HFFc6 (cell line): ENCODE results near the gene EPS8L1. TPM values are rescaled to one million over a fixed set of nuclear protein-coding genes. Genes with fewer than 3 reads are reported as not detected.
"Not testable (repeated sequence)": the region's sequence is repeated elsewhere in the genome, so short reads cannot be mapped to it uniquely, and the experiment has no call there.

Source experiments
- DNase-seq: peaks from one replicate; pipeline ENCODE4 v3.0.0-alpha.2; 2018
- H3K27ac Mint-ChIP-seq: 2 replicates; pipeline ENCODE4 v1.8.0; 2020; ENCODE audit warnings: mild to moderate bottlenecking, mixed read lengths
- H3K27me3 Mint-ChIP-seq: 2 replicates; pipeline ENCODE4 v1.8.0; 2021; ENCODE audit warnings: mild to moderate bottlenecking, moderate library complexity, mixed read lengths; ENCODE audit not compliant: insufficient read depth
- H3K36me3 Mint-ChIP-seq: 2 replicates; pipeline ENCODE4 v1.8.0; 2021; ENCODE audit warnings: low read depth, mixed read lengths
- H3K4me1 Mint-ChIP-seq: 2 replicates; pipeline ENCODE4 v1.8.0; 2020; ENCODE audit warnings: low read depth, mixed read lengths
- H3K4me3 Mint-ChIP-seq: 2 replicates; pipeline ENCODE4 v1.8.0; 2020; ENCODE audit warnings: mild to moderate bottlenecking, moderate library complexity, mixed read lengths
- H3K9me3 Mint-ChIP-seq: 2 replicates; pipeline ENCODE4 v1.8.0; 2020; ENCODE audit warnings: mild to moderate bottlenecking, mixed read lengths
- total RNA-seq, 6 experiments: library from RNA; stranded (reverse); fragmentation: NEBNext Ultra II Directional; extraction: Animal tissue kit (Norgen Biotek cat#: 25700); gene quantifications; 2 replicates in 1 of 6; 3 replicates in 5 of 6; pipeline ENCODE4 v1.2.3, GENCODE V29; 2021
- TF ChIP-seq, protein P1 (sequence below): fragments of 200-600 bp; sonication (generic); IDR thresholded peaks from 2 replicates; pipeline ENCODE4 v1.5.0; 2021; ENCODE audit warnings: antibody characterized with exemption, mild to moderate bottlenecking

EPS8L1 gene
- total RNA-seq, 6 experiments from 2014 or later, result 0.55 to 0.94 (median 0.64) TPM; not detected in 1

DNA sequence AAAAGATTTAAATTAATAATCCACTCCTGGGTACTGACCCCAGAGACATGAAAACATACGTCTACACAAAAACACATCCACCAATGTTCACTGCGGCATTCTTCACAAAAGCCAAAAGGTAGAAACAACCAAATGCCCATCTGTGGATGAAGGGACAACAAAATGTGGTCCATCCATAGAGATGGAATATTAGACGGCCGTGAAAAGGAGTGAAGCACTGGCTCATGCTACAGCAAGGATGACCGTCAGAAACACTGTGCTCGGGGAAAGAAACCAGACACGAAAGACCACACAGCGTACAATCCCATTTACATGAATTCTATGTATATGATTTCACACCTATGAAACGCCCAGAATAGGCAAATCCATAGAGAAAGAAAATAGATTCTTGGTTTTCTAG lies 18.8 kb upstream of the EPS8L1 start:
- Mint-ChIP-seq H3K4me3 (no peak overlapping the region), H3K36me3 (peaks cover 4% of the 10 kb centered on the region; the same call in 1 of the 2 replicates), H3K27ac (no peak overlapping the region), H3K4me1 (no peaks in the 10 kb centered on the region), H3K9me3 (peaks cover 7% of the 10 kb centered on the region; the same call in 1 of the 2 replicates), H3K27me3 (no peaks in the 10 kb centered on the region)
- DNase-seq, result no peak
- TF ChIP-seq, protein P1, sequence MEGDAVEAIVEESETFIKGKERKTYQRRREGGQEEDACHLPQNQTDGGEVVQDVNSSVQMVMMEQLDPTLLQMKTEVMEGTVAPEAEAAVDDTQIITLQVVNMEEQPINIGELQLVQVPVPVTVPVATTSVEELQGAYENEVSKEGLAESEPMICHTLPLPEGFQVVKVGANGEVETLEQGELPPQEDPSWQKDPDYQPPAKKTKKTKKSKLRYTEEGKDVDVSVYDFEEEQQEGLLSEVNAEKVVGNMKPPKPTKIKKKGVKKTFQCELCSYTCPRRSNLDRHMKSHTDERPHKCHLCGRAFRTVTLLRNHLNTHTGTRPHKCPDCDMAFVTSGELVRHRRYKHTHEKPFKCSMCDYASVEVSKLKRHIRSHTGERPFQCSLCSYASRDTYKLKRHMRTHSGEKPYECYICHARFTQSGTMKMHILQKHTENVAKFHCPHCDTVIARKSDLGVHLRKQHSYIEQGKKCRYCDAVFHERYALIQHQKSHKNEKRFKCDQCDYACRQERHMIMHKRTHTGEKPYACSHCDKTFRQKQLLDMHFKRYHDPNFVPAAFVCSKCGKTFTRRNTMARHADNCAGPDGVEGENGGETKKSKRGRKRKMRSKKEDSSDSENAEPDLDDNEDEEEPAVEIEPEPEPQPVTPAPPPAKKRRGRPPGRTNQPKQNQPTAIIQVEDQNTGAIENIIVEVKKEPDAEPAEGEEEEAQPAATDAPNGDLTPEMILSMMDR, result no peak

DNA sequence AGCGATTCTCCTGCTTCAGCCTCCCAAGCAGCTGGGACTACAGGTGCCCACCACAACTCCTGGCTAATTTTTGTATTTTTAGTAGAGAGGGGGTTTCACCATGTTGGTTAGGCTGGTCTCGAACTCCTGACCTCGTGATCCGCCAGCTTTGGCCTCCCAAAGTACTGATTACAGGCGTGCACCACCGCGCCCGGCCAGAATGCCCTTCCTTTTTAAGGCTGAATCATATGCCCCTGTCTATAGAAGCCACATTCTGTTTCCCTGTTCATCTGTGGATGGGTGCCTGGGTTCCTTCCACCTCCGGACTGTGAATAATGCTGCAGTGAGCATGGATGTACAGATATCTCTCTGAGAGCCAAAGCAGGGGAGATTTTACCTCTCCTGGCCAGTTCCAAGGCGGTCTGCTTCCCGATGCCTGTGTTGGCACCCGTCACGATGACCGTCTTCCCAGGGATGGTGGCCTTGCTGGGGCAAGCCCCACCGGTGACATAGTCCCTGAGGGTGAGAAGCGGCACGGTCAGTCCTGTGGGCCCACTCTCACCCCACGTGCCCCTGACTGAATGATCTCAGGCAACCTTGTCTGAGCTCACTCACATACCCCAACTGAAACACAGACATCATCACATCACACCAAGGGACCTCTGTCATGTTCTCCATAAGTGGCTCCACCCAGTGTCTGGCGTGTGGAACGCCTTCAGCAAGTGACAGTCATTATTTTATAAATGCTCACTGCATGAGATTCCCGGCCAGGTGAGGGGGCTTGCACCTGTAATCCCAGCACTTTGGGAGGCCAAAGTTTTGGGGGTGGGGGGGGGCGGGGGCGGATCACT lies 16.7 kb upstream of the EPS8L1 start:
- no peak for DNase-seq
- Mint-ChIP-seq H3K27ac (no peak overlapping the region), H3K4me1 (no peaks in the 10 kb centered on the region), H3K27me3 (no peaks in the 10 kb centered on the region; the same call in 1 of the 2 replicates), H3K4me3 (no peak overlapping the region), H3K9me3 (no peaks in the 10 kb centered on the region), H3K36me3 (no peaks in the 10 kb centered on the region)
- TF ChIP-seq, protein P1, result no peak

DNA sequence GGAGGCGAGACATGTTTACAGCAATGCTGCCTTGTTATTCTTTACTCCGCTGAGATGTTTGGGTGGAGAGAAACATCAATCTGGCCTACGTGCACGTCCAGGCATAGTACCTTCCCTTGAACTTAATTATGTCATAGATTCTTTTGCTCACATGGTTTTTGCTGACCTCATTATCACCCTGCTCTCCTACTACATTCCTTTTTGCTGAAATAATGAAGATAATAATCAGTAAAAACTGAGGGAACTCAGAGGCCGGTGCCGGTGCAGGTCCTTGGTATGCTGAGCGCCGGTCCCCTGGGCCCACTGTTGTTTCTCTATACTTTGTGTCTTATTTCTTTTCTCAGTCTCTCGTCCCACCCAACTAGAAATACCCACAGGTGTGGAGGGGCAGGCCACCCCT lies 15.4 kb upstream of the EPS8L1 start:
- not testable (repeated sequence) for H3K27me3 Mint-ChIP-seq, DNase-seq, H3K27ac Mint-ChIP-seq, H3K9me3 Mint-ChIP-seq, H3K4me1 Mint-ChIP-seq, H3K36me3 Mint-ChIP-seq, H3K4me3 Mint-ChIP-seq

DNA sequence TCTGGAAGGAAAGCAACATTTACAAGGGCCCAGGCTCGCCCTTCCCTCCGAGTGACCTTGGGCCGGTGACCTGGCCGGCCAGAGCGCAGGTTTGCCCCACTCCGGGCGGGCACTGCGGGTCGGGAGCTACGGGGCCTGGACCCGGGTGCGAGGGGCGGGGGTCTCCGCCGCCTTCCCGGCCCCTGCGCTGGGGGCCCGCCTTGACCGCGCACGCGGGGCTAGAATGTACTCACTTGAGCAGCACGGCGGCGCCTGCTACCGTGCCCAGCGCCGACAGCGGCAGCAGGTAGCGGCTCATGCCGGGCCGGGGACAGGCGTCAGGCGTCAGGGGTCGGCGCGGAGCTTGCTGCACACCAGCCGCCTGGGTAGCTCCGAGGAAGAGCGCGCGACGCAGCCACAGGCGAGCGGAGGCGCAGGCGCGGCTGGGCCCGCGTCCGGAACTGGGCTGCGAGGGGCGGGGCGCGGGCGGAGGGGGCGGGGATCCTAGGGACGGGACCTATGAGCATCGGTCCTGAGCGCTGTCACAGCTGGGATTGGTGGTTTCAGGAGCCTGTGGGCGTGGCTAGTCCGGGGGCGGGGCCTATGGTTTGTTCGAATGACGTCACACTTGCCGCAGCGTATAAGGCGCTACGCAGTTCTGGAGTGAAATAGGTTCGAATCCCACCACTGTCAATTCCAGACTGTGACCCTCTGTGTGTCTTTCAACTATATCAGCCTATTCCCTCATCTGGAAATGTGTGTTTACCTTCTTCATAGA lies 12.8 kb upstream of the EPS8L1 start, which contains the start of gene RDH13:
RDH13 (minus strand) TSS at position 414 of the 757 bp plus-strand sequence; CDS start at position 298, 116 bp downstream.
- TF ChIP-seq, protein P1, result no peak
- Mint-ChIP-seq H3K36me3 (no peaks in the 10 kb centered on the region), H3K27me3 (peaks cover 1% of the 10 kb centered on the region), H3K4me3 (peak within 1 kb of the TSS; percentile 72), H3K4me1 (no peaks in the 10 kb centered on the region), H3K9me3 (no peaks in the 10 kb centered on the region), H3K27ac (no peak within 1 kb of the TSS)
- DNase-seq, result peak; percentile 79

DNA sequence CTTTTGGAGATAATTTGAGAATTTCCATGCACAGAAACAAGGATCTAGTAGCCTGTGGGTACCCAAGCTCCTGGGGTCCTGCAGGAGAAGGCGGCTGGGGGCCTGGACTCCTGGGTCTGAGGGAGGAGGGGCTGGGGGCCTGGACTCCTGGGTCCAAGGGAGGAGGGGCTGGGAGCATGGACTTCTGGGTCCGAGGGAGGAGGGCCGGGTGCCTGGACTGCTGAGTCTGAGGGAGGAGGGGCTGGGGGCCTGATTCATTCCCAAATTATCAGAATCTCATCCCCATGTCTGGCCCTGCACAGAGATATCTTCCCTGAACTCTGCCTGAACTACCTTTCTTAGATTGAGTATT lies 12.2 kb upstream of the EPS8L1 start:
- Mint-ChIP-seq H3K4me3 (peak overlapping the region; percentile 15; the same call in 1 of the 2 replicates), H3K36me3 (no peaks in the 10 kb centered on the region), H3K4me1 (no peaks in the 10 kb centered on the region), H3K9me3 (no peaks in the 10 kb centered on the region), H3K27me3 (peaks cover 1% of the 10 kb centered on the region), H3K27ac (no peak overlapping the region)
- DNase-seq, result no peak
- TF ChIP-seq, protein P1, result no peak

DNA sequence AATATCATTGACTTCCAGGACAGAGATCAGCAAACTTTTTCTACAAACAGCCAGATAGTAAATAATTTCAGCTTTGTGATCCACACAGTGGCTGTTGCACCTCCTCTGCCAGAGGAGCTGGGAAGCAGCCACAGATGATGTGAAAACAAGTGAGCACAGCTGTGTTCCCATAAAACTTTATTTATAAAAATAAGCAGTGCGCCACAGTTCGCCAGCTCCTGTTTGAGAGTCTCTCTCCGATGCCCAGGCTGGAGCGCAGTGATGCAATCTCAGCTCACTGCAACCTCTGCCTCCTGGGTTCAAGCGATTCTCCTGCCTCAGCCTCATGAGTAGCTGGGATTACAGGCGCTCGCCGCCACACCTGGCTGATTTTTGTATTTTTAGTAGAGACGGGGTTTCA lies 10.2 kb upstream of the EPS8L1 start:
- H3K9me3 Mint-ChIP-seq, H3K36me3 Mint-ChIP-seq, DNase-seq, H3K4me3 Mint-ChIP-seq, H3K4me1 Mint-ChIP-seq, H3K27ac Mint-ChIP-seq: not testable (repeated sequence)
- peaks cover 13% of the 10 kb centered on the region for H3K27me3 Mint-ChIP-seq
